DMS 273 (cell line): ENCODE data around the gene TAF1A.
A peak's percentile ranks its signal among the peaks of the same experiment; 100 is the strongest.

Source experiments
- DNase-seq: peaks from one replicate; lab custom pipeline; 2025; ENCODE audit not compliant: unreplicated experiment; lab: John Stamatoyannopoulos, UW

The TAF1A gene

DNA sequence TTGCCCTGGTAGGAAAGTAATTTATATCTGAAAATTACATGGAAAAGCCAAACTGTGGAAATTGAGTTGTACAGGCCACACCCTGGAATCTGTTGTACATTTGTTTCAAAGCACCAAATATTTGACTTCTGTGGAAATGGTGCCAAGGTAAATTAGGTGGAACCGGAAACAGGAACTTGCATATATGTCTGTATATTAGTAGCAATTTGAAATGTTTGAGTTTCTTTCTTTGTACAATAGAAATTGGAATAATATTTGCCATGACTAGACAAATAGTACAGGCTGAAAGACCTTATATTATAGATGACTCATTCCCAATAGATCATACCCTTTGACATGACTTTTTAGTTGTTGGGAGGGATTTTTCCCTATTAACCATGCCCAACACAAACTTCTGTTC, 10.5 kb upstream of the TAF1A start:
- DNase-seq, result no peak

DNA sequence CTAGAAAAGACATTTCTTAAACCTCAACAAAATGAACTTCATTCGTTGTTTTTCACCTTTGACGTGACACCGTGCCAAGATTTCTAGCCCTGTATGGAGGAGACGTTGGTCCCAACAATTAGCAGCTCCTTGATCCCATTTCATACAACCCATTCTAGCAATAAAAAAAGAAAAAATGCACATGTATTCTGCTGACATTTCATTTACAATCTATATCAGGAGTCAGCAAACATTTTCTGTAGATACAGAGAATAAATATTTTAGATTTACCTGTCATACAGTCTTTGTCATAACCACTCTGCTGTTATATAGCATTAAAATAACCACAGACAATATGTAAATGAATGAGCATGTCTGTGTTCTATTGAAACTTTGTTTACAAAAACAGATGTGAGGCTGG, 7.0 kb upstream of the TAF1A start:
- no peak for DNase-seq

DNA sequence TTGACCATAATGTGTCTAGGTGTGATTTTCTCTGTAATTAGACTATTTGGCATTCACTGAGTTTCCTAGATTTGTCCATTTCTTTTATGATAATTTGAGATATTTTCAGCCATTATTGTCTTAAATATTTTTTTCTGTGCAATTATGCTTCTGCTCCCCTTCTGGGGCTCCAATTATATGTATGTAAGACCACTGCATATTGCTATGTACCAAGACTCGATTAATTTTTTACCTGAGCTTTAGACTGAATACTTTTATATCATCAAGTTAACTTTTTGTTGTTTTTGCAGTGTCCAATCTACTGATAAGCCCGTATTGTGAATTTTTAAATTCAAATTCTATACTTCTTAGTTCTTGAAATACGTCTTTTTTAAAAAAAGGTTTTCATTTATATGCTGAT, 5.1 kb upstream of the TAF1A start:
- no peak for DNase-seq

- no peak for DNase-seq
Measured at GRCh38 chr1:222592171-222592570, 2.4 kb upstream of the TAF1A start.

GRCh38 chr1:222588135-222588534, 1.6 kb downstream of the TAF1A start:
- DNase-seq, result no peak

DNA sequence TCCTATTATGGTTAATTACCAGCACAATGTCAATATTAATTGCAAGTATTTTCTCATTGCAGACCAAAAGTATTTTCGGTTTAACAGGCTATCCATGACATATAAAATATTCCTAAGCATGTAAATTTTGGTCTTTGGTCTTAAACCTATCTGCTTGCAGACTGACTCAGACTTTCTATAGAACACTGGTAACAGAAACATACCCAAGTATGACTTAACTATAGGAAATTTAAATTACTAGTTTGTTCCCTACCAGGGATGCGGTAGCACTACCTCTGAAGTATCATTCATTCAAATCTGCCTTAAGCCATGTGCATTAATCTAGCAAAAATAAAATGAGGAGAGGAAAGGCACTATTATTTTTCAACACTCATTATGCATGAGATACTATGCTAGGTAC, 2.9 kb downstream of the TAF1A start:
- DNase-seq, result no peak

DNA sequence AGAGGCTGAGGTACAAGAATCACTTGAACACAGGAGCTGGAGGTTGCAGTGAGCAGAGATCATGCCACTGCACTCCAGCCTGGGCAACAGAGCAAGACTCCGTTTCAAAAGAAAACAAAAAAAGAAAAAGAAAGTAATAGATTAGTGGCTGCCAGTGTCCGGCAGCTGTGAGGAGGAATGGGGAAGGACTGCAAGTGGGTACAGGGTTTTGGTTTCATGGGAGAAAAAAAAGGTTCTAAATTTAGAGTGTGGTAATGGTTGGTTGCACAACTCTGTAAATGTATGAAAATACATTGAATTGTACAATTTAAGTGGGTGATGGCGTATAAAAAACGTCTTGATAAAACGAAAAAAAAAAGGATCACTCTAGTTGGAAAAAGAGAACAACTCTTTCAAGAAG, 6.7 kb downstream of the TAF1A start:
- DNase-seq, result no peak

- peak; percentile 20 for DNase-seq
Measured at GRCh38 chr1:222582099-222582774, 7.5 kb downstream of the TAF1A start.

DNA sequence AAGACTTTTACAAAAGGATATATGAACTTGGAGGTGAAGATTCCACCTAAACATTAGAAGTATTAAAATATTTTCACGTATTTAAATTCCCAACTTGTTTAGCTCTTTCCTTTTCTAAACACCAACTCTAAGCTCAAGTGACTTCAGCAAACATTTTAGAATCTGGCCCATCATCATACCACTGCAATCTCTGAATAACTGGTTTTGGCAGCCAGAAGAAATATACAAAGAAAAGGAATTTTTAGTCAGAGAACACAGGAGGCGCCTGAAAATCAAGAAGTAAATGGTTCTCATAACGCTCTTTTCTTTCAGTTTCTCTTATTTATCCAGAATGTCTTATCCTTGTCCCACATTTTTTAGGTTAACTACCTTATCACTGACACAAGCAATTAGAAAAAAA, 10.4 kb downstream of the TAF1A start:
- no peak for DNase-seq

DNA sequence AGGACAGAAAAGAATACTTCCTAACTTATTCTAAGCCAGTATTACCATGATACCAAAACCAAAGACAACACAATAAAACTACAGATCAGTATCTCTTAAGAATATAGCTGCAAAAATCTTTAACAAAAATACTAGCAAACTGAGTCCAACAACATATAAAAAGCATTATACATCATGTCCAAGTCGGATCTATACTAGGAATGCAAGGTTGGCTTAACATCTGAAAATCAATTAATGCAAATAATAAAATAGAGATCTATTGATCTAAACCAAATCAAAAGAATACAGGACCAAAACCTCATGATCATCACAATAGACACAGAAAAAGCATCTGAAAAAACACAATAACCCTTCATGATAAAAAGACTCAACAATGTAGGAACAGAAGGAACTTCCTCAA, 18.9 kb downstream of the TAF1A start:
- DNase-seq, result no peak

- DNase-seq, result no peak
Measured at GRCh38 chr1:222561656-222562055, 28.1 kb downstream of the TAF1A start.

DNA sequence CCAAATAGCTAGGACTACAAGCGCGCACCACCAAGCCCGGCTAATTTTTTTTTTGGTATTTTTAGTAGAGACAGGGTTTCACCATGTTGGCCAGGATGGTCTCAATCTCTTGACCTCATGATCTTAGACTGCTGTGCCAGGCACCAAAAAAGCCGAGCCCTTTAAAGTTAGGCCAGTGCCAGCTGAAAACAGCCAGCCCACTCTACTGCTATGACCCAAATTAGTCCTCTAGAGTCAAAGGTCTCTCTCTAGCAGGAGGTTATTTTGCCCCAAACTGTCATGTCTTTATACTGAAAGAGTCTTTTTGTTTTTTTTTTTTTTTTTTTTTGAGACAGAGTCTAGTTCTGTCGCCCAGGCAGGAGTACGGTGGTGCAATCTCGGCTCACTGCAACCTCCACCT, 32.2 kb downstream of the TAF1A start:
- no peak for DNase-seq

- no peak for DNase-seq
Measured at GRCh38 chr1:222557148-222557547, 32.6 kb downstream of the TAF1A start.

DNA sequence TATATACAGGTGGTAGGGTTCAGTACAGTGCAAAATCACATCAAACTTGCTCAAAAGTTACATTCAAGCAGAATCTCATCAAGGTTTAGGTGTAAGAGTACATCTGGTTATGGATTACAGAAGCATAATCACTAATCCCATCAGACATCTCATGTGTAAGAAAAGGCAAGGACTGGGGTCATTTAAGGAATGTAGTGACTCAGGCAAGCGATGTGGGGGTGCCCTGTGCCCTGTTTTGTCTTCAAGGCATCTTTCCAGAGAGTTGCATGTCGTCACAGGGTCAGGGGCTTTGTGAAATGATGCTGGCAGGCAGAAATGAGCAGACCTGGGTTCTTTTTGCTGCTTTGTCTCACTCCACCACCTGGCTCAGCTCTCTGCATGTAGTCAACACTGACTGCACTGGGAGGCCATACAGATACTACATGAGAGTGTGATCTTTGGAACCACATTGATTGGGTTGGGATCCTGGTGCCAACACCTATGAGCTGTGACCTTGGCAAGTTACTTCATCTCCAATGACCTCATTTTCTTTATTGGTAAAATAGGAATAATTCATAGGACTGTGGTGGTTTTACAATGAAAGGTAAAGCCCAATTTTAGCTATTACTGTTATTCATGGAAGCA, 33.6 kb downstream of the TAF1A start:
- DNase-seq, result no peak

- DNase-seq, result no peak
Measured at GRCh38 chr1:222554177-222554576, 35.6 kb downstream of the TAF1A start.

GRCh38 chr1:222552882-222553281, 36.9 kb downstream of the TAF1A start:
- DNase-seq, result no peak

GRCh38 chr1:222547944-222548671, 41.6 kb downstream of the TAF1A start, which contains the start of gene HHIPL2:
HHIPL2 (minus strand) TSS chr1:222548104; CDS start chr1:222548044, 60 bp downstream.
- no peak for DNase-seq

GRCh38 chr1:222547260-222547614, 42.5 kb downstream of the TAF1A start:
- no peak for DNase-seq

DNA sequence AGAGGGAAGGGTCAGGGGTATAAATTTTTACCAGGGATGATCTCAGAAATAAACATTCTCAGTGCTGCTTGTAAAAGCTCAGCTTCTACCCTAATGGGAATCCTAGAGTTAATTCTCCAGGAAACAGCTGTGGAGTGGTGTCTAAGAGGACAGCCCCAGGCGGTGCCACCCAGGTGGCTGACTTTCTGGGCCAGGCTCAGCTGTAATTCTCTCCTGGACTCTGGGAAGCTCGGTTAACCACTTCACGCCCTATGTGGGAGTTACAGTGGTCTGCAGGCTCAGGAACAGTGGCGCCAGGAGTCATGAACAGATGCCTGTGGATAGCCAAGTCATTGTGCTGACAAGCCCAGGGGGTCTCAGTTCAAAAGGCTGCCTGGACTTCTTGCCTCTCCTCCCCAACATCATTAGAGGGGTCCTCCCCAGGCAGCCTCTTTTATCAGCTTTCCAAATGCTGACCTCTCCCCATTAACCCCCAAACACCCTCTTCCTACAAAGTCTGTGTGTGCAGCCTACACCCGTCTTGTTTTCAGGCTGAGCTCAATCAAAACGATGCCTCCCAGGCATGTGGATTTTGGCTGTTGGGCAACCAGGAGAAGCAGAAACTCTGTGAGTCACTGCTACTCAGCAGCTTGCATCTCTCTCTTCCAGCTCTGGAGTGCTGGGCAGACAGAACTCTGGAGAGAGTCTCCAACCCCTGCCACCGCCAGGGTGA, 43.0 kb downstream of the TAF1A start:
- peak; percentile 58 for DNase-seq

GRCh38 chr1:222546091-222546490, 43.6 kb downstream of the TAF1A start:
- no peak for DNase-seq

DNA sequence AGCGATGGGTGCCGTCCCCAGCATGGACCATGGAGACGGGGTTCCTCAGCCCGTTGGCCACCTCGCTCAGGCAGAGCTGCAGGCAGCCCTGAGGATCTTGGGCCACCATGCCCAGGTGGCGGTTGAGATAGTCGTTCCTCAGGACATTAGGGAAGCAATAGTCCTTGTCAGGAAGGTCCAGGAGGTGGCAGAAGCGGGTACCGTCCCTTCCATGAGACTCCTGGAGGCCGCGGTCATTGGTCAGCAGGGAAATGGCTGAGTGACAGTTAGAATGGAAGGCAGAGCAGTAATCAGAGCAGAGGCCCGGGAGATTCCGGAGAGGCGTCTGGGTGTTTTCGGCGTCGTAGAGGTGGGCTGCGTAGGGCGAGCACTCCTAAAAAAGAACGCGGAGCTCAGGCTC, 45.9 kb downstream of the TAF1A start:
- no peak for DNase-seq

GRCh38 chr1:222540598-222540995, 49.1 kb downstream of the TAF1A start:
- no peak for DNase-seq
